Progenitor cell of endocrine pancreas (in vitro differentiated cells): Measurements from ENCODE around the gene SOX2. TPM values are rescaled to one million over a fixed set of nuclear protein-coding genes. Genes with fewer than 3 reads are reported as not detected.

Source experiments
- DNase-seq: peaks from one replicate; pipeline ENCODE4 v3.0.0; 2021; ENCODE audit warnings: low spot score; ENCODE audit not compliant: unreplicated experiment
- H3K27ac Mint-ChIP-seq: 2 replicates; pipeline ENCODE4 v1.8.0; 2021; ENCODE audit warnings: mild to moderate bottlenecking, moderate library complexity, mixed read lengths
- H3K27me3 Mint-ChIP-seq: 2 replicates; pipeline ENCODE4 v1.8.0; 2021; ENCODE audit warnings: mixed read lengths
- H3K36me3 Mint-ChIP-seq: 2 replicates; pipeline ENCODE4 v1.8.0; 2022; ENCODE audit warnings: mixed read lengths; ENCODE audit not compliant: insufficient read depth
- H3K4me1 Mint-ChIP-seq: 2 replicates; pipeline ENCODE4 v1.8.0; 2021; ENCODE audit warnings: low read depth, mixed read lengths
- H3K4me3 Mint-ChIP-seq: 2 replicates; pipeline ENCODE4 v1.8.0; 2021; ENCODE audit warnings: low read depth, mild to moderate bottlenecking, moderate library complexity, mixed read lengths
- H3K9me3 Mint-ChIP-seq: 2 replicates; pipeline ENCODE4 v1.8.0; 2021; ENCODE audit warnings: low read depth, mixed read lengths
- total RNA-seq: library from RNA; stranded (reverse); gene quantifications from 2 replicates; pipeline ENCODE4 v1.2.1, GENCODE V29; 2021
- TF ChIP-seq, protein P1 (sequence below): fragments of 200-600 bp; sonication (generic); IDR thresholded peaks from one replicate; pipeline ENCODE4 v1.5.0; 2021; ENCODE audit warnings: antibody characterized with exemption, mild to moderate bottlenecking; ENCODE audit not compliant: unreplicated experiment

Gene SOX2
- total RNA-seq, 1 donor from 2014 or later: 72.0 TPM

DNA sequence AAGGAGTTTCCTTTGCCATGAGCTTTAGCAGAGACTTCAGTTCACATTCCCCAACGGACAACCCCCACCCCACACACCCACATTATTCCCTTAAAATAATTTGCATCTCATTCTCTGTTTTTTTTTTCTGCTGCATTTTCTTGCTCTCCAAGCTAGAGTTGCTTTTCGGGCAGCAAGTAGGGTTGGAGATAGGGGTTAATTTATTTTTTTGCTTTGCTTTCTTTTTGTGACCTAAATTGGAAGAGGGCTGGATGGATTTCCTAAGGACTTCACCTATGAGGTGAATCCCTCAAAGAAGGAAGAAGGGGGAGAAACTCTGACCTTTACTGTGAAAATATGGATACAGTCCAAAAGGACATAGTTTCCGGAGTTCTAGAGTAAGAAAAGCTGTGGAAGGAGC lies 6.6 kb downstream of the SOX2 start:
- Mint-ChIP-seq H3K4me3 (peak overlapping the region; percentile 30), H3K36me3 (peaks cover 9% of the 10 kb centered on the region), H3K4me1 (peaks cover 24% of the 10 kb centered on the region), H3K9me3 (peaks cover 1% of the 10 kb centered on the region), H3K27ac (no peak overlapping the region), H3K27me3 (peaks cover 81% of the 10 kb centered on the region)
- TF ChIP-seq, protein P1, sequence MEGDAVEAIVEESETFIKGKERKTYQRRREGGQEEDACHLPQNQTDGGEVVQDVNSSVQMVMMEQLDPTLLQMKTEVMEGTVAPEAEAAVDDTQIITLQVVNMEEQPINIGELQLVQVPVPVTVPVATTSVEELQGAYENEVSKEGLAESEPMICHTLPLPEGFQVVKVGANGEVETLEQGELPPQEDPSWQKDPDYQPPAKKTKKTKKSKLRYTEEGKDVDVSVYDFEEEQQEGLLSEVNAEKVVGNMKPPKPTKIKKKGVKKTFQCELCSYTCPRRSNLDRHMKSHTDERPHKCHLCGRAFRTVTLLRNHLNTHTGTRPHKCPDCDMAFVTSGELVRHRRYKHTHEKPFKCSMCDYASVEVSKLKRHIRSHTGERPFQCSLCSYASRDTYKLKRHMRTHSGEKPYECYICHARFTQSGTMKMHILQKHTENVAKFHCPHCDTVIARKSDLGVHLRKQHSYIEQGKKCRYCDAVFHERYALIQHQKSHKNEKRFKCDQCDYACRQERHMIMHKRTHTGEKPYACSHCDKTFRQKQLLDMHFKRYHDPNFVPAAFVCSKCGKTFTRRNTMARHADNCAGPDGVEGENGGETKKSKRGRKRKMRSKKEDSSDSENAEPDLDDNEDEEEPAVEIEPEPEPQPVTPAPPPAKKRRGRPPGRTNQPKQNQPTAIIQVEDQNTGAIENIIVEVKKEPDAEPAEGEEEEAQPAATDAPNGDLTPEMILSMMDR: no peak
- no peak for DNase-seq

DNA sequence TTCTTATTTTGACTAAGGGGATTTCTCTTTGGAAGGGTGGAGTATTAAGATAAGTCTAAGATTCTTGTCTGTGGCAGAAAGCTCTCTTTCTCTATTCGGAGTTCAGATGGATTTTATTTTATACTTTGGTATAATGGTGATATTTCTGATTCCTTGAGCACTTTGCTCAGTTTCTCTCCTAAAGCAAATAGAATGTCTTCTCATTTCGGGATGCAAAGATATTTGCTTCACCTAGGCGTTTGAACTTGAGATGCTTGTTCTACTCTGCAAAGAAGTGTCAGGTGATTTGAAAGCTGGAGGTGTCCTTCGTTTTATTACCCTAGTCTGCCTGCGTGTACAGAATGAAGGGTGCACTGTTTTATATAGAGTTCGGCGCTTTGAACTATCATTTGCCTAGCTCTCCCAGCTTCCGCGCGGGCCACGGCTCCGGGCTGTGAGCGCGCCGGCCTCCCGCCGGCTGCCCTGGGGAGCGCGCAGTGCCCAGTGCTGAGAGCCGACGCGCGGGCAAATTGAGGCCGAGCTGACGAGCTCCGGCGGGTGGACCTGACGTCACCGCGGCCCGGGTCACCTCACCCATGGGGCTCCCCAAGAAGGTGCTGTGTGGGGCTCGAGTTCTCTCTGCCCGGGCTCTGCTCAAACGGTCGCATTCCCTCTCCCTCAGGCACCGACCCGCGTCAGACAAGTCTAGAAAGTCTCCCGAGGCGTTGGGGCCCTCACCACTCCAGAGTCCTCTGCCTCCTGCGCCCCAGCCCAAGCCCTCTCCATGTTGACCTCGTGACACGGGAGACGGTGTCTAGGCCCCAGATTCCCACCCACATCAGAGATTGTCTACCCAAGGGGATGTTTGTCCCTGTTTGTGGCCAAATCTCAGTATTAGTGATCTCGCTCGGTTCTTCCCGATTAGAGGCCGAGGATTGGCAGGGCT lies 7.5 kb downstream of the SOX2 start:
- DNase-seq: no peak
- Mint-ChIP-seq H3K36me3 (peaks cover 12% of the 10 kb centered on the region), H3K4me3 (no peak overlapping the region), H3K4me1 (peaks cover 22% of the 10 kb centered on the region), H3K27ac (no peak overlapping the region), H3K27me3 (peaks cover 86% of the 10 kb centered on the region), H3K9me3 (peaks cover 2% of the 10 kb centered on the region)
- TF ChIP-seq, protein P1: no peak

- TF ChIP-seq, protein P1: no peak
- Mint-ChIP-seq H3K27me3 (peaks cover 88% of the 10 kb centered on the region), H3K9me3 (peaks cover 2% of the 10 kb centered on the region), H3K4me1 (peaks cover 22% of the 10 kb centered on the region), H3K27ac (no peak overlapping the region), H3K4me3 (no peak overlapping the region), H3K36me3 (peaks cover 11% of the 10 kb centered on the region)
- no peak for DNase-seq
These were observed 8.4 kb downstream of the SOX2 start for GRCh38 chr3:181719991-181720680.

DNA sequence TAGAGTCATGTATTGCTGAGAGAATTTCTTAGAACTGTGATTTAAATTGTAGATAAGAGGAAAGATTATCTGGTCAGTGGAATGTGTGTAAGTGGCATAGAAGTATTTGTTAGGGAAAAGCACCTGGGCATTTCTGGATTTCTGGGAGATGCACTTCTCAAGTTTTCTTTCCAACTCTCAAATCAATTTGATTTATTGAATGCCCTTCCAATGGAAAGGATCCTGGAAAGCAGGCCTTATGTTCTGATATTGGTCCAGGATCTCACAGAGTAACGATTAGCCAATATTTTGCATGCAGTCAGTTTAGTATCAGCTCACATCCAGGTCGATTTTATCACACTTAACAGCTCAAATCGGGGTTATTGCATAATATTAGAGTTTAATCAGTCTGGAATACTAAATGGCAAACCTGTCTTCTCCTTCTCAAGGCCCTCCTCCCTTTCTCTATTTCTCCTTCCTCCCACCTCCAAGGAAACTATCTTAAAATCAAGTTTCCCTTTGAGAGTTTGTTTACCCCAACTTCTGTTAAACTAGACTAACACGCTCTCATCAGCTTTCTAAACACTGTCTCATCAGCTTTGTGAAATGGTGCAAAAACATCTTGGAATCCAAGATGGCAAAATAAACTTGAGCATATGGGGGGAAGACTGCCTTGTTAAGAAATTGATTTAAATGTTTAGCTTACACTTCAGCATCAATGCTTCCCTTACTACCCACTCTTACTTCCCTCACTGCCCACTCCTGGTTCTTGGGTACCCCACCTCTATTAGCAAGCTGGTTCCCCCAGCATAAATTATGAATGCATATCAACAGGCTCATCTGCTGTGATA lies 9.5 kb downstream of the SOX2 start:
- Mint-ChIP-seq H3K4me3 (no peak overlapping the region), H3K4me1 (peaks cover 18% of the 10 kb centered on the region), H3K27ac (no peak overlapping the region), H3K36me3 (peaks cover 9% of the 10 kb centered on the region), H3K27me3 (peaks cover 86% of the 10 kb centered on the region), H3K9me3 (peaks cover 2% of the 10 kb centered on the region)
- TF ChIP-seq, protein P1: no peak
- DNase-seq: no peak

DNA sequence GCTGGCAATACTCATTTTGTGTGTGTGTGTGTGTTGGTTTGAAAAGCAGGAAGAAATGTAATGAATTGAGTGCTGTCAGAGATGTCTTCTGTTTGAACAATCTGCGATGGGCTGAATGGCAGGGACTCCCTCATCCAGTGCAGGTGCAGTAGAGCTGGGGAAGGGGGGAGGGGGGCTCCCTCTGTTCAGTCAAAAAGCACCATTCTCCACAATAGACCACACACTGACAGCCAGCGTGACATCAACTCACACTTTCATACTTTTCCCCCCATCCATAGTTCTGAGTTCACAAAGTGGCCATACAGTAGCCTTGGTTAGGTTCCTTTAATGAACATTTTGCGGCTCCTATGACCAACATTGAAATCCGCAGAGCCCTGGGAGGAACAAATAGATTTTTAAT lies 10.4 kb downstream of the SOX2 start:
- peaks cover 89% of the 10 kb centered on the region for H3K27me3 Mint-ChIP-seq
- TF ChIP-seq, protein P1: no peak
- peaks cover 9% of the 10 kb centered on the region for H3K36me3 Mint-ChIP-seq
- no peak overlapping the region for H3K27ac Mint-ChIP-seq
- H3K9me3 Mint-ChIP-seq: peaks cover 2% of the 10 kb centered on the region
- H3K4me1 Mint-ChIP-seq: peaks cover 20% of the 10 kb centered on the region
- no peak overlapping the region for H3K4me3 Mint-ChIP-seq
- DNase-seq: no peak
